GM12875 (cell line): ENCODE data around the gene NIPAL3.

ENCODE experiments used
- H3K4me3 ChIP-seq: one replicate; pipeline ENCODE4 v1.5.1; 2011; ENCODE audit warnings: low read depth, low read length, control low read depth
- CTCF ChIP-seq: IDR thresholded peaks from 2 replicates; pipeline ENCODE4 v1.5.1; 2011; ENCODE audit warnings: low read depth, mild to moderate bottlenecking, control low read depth, inconsistent platforms, low read length, moderate library complexity, borderline replicate concordance; ENCODE audit not compliant: insufficient read depth

NIPAL3 gene

GRCh38 chr1:24379733-24380315 is 35.8 kb upstream of the NIPAL3 start:
- TF ChIP-seq CTCF, result no peak
- no peak overlapping the region for H3K4me3 ChIP-seq

GRCh38 chr1:24380508-24380907 is 35.1 kb upstream of the NIPAL3 start:
- H3K4me3 ChIP-seq, result no peak overlapping the region
- TF ChIP-seq CTCF, result no peak

- no peak overlapping the region for H3K4me3 ChIP-seq
- TF ChIP-seq CTCF, result no peak
These were observed 34.3 kb upstream of the NIPAL3 start for GRCh38 chr1:24381256-24381655.

GRCh38 chr1:24382165-24382577 is 33.4 kb upstream of the NIPAL3 start:
- no peak for TF ChIP-seq CTCF
- H3K4me3 ChIP-seq, result no peak overlapping the region

- H3K4me3 ChIP-seq, result no peak overlapping the region
- no peak for TF ChIP-seq CTCF
These were observed 32.1 kb upstream of the NIPAL3 start for GRCh38 chr1:24383381-24383940.

- H3K4me3 ChIP-seq, result no peak overlapping the region
- TF ChIP-seq CTCF, result no peak
These were observed 31.1 kb upstream of the NIPAL3 start for GRCh38 chr1:24384251-24385090.

- no peak overlapping the region for H3K4me3 ChIP-seq
- peak; percentile 77 for TF ChIP-seq CTCF
These were observed 30.3 kb upstream of the NIPAL3 start for GRCh38 chr1:24385160-24385940.
